H1 (cell line): Measurements from ENCODE around the gene GIPC1. TPM values are rescaled to one million over a fixed set of nuclear protein-coding genes. Genes with fewer than 3 reads are reported as not detected.

ENCODE experiments used
- CHD1 ChIP-seq: IDR thresholded peaks from 2 replicates; pipeline ENCODE4 v1.6.1; 2012; ENCODE audit warnings: low read depth, low read length, improper control_type of control experiment
- CREB1 ChIP-seq: IDR thresholded peaks from 2 replicates; pipeline ENCODE4 v1.6.1; 2012; ENCODE audit warnings: inconsistent platforms
- EGR1 ChIP-seq: IDR thresholded peaks from 2 replicates; pipeline ENCODE4 v1.6.1; 2011; ENCODE audit warnings: low read depth, low read length, borderline replicate concordance
- GTF2F1 ChIP-seq: IDR thresholded peaks from 2 replicates; pipeline ENCODE4 v1.6.1; 2012; ENCODE audit warnings: low read depth, low read length, improper control_type of control experiment, borderline replicate concordance
- JUN ChIP-seq: IDR thresholded peaks from 2 replicates; pipeline ENCODE4 v1.6.1; 2011; ENCODE audit warnings: low read depth, mild to moderate bottlenecking, improper control_type of control experiment, low read length
- KDM1A ChIP-seq: fragments of 200-600, 300-600 bp; sonication (generic); IDR thresholded peaks from 2 replicates; pipeline ENCODE4 v1.7.1; 2016; ENCODE audit warnings: mild to moderate bottlenecking, low read length, borderline replicate concordance
- MAX ChIP-seq: IDR thresholded peaks from 2 replicates; pipeline ENCODE4 v1.6.1; 2012; ENCODE audit warnings: inconsistent platforms
- RXRA ChIP-seq: IDR thresholded peaks from 2 replicates; pipeline ENCODE4 v1.6.1; 2011; ENCODE audit warnings: low read depth, mild to moderate bottlenecking, low read length, moderate library complexity; ENCODE audit not compliant: insufficient read depth
- SIX5 ChIP-seq: IDR thresholded peaks from 2 replicates; pipeline ENCODE4 v1.6.1; 2011; ENCODE audit warnings: mild to moderate bottlenecking, low read depth, low read length
- SP1 ChIP-seq: IDR thresholded peaks from 2 replicates; pipeline ENCODE4 v1.6.1; 2011; ENCODE audit warnings: low read depth, low read length
- SP4 ChIP-seq: IDR thresholded peaks from 2 replicates; pipeline ENCODE4 v1.6.1; 2012; ENCODE audit warnings: low read length, inconsistent platforms
- TAF7 ChIP-seq: optimal IDR thresholded peaks from 2 replicates; pipeline ENCODE3; 2011; ENCODE audit warnings: low read depth, mild to moderate bottlenecking, inconsistent platforms, low read length, moderate library complexity, borderline replicate concordance
- ZNF274 ChIP-seq: IDR thresholded peaks from 2 replicates; pipeline ENCODE4 v1.7.0; 2012; ENCODE audit warnings: low read length, borderline replicate concordance; ENCODE audit errors: extremely low read depth
- polyA plus RNA-seq, 7 experiments: library from polyadenylated mRNA; depleted of rRNA in 3 of 7; stranded (reverse) in 5 of 7; unstranded in 2 of 7; fragments of >200 nt in 5 of 7; fragments of 200-250 nt in 2 of 7; gene quantifications; 1 replicate in 5 of 7; 2 replicates in 1 of 7; 4 replicates in 1 of 7; pipeline versions ENCODE4 v1.2.1 to v1.2.3, GENCODE V29; 2011 to 2013; ENCODE audit warnings: missing spikeins in 2 of 7, mixed read lengths in 2 of 7
- total RNA-seq: library from RNA; stranded (reverse); fragmentation: NEBNext Ultra II Directional; extraction: Animal tissue kit (Norgen Biotek cat#: 25700); gene quantifications from 2 replicates; pipeline ENCODE4 v1.2.1, GENCODE V29; 2021

GIPC1 gene
- total and polyA plus RNA-seq, 2 of the 8 experiments (the other 6 are each of a cell fraction or from before 2014, with no cell fraction given): 65.6 to 72.0 TPM

- TF ChIP-seq SP1 (peak; percentile 85), MAX (peak; percentile 93), ZNF274 (no peak), CHD1 (peak; percentile 96), GTF2F1 (0 out of 2 replicates have a peak, but pooled peaks have one; percentile 41), CREB1 (peak; percentile 62), SP4 (no peak; the same call in 1 of the 2 replicates), KDM1A (no peak), EGR1 (no peak; the same call in 1 of the 2 replicates), RXRA (no peak), TAF7 (no peak), SIX5 (0 out of 2 replicates have a peak, but pooled peaks have one; percentile 42), JUN (no peak)
Measured at GRCh38 chr19:14496029-14496833, at the start of gene GIPC1 (continued).
